Gastroesophageal sphincter (tissue), 4 donors: ENCODE measurements around the gene WWC1. TPM values are rescaled to one million over a fixed set of nuclear protein-coding genes. Genes with fewer than 3 reads are reported as not detected.

Source experiments
- ATAC-seq: fragments of 150-250 bp; one replicate; pipeline ENCODE4 v1.9.1; 2016; ENCODE audit warnings: mild to moderate bottlenecking, moderate library complexity
- H3K27ac ChIP-seq, 4 donors: fragments of 200-600 bp; sonication (generic) in 3 of 4; 1 replicate in 3 of 4; 2 replicates in 1 of 4; pipeline ENCODE4 v1.5.1; 2016 to 2019
- H3K27me3 ChIP-seq: fragments of 200-600 bp; sonication (generic); one replicate; pipeline ENCODE4 v1.5.1; 2019
- H3K36me3 ChIP-seq, 2 donors: fragments of 200-600 bp; sonication (generic); one replicate each; pipeline ENCODE4 v1.5.1; 2019; ENCODE audit warnings: control low read depth in 1 of 2
- H3K4me1 ChIP-seq, 3 donors: fragments of 200-600 bp; sonication (generic); 1 replicate in 2 of 3; 2 replicates in 1 of 3; pipeline ENCODE4 v1.5.1; 2016 to 2019; ENCODE audit warnings: control low read depth in 2 of 3
- H3K4me3 ChIP-seq, 2 donors: fragments of 200-600 bp; sonication (generic); one replicate each; pipeline ENCODE4 v1.5.1; 2019; ENCODE audit warnings: mild to moderate bottlenecking in 1 of 2, moderate library complexity in 1 of 2
- H3K9me3 ChIP-seq, 3 donors: fragments of 200-600 bp; sonication (generic); one replicate each; pipeline ENCODE4 v1.5.1; 2017 to 2019; ENCODE audit warnings: control low read depth in 2 of 3
- CTCF ChIP-seq, 4 experiments: fragments of 200-600 bp in 2 of 4; fragments of 450-650 bp in 2 of 4; sonication (generic) in 1 of 4; IDR thresholded peaks; one replicate each; pipeline ENCODE4 v1.5.1; 2017 to 2019; ENCODE audit warnings: antibody characterized with exemption in 4 of 4, mild to moderate bottlenecking in 2 of 4, moderate library complexity in 2 of 4
- EP300 ChIP-seq: sonication (generic); formaldehyde crosslinking; IDR thresholded peaks from one replicate; pipeline ENCODE4 v1.6.1; 2017; ENCODE audit warnings: antibody characterized with exemption, mild to moderate bottlenecking
- POLR2A ChIP-seq, 2 donors: fragments of 450-650 bp; IDR thresholded peaks; one replicate each; pipeline ENCODE4 v1.6.1; 2017; ENCODE audit warnings: antibody characterized with exemption in 2 of 2, mild to moderate bottlenecking in 2 of 2, moderate library complexity in 1 of 2
- POLR2AphosphoS5 ChIP-seq: sonication (generic); formaldehyde crosslinking; IDR thresholded peaks from one replicate; pipeline ENCODE4 v1.6.1; 2017; ENCODE audit warnings: antibody characterized with exemption
- WGBS, 2 donors: methylation state at CpG; one replicate each; pipeline ENCODE4 v1.1.5; 2018; ENCODE audit warnings: low coverage in 1 of 2; 5-methylcytosine and 5-hydroxymethylcytosine counted together
- total RNA-seq, 4 donors: library from RNA; depleted of rRNA; stranded (reverse); fragments of >200 nt; gene quantifications; one replicate each; pipeline ENCODE4 v1.1.0, GENCODE V29; 2016

The WWC1 gene
- total RNA-seq, 4 donors from 2014 or later = 0.67 to 6.9 (median 3.8) TPM

- no peaks in the 10 kb centered on the region for H3K9me3 ChIP-seq
- no peaks in the 10 kb centered on the region for H3K36me3 ChIP-seq
- ATAC-seq = no peak
- WGBS, 2 donors = 39 to 76% methylated on average over 2 to 5 of the region's 5 CpGs
- H3K27ac ChIP-seq = no peak overlapping the region
- TF ChIP-seq CTCF (IDR thresholded peaks at IDR 0.05) = no peak
- H3K4me3 ChIP-seq = no peak overlapping the region
- H3K27me3 ChIP-seq = no peaks in the 10 kb centered on the region
- no peaks in the 10 kb centered on the region for H3K4me1 ChIP-seq
Observed at GRCh38 chr5:168464214-168464613, 172.8 kb downstream of the WWC1 start.

GRCh38 chr5:168464641-168465040 is 173.2 kb downstream of the WWC1 start:
- H3K4me1 ChIP-seq = no peaks in the 10 kb centered on the region
- H3K36me3 ChIP-seq = no peaks in the 10 kb centered on the region
- ATAC-seq = no peak
- H3K4me3 ChIP-seq = no peak overlapping the region
- no peaks in the 10 kb centered on the region for H3K27me3 ChIP-seq
- TF ChIP-seq POLR2AphosphoS5 (no peak), CTCF (IDR thresholded peaks at IDR 0.05) (no peak), POLR2A (IDR thresholded peaks at IDR 0.05) (no peak), EP300 (no peak)
- H3K27ac ChIP-seq = no peak overlapping the region
- no peaks in the 10 kb centered on the region for H3K9me3 ChIP-seq
- 81 to 96% methylated on average over 5 to 7 of the region's 20 CpGs for WGBS, 2 donors

GRCh38 chr5:168467755-168468330 is 176.4 kb downstream of the WWC1 start:
- TF ChIP-seq POLR2A (IDR thresholded peaks at IDR 0.05) (no peak), POLR2AphosphoS5 (no peak), CTCF (IDR thresholded peaks at IDR 0.05) (no peak), EP300 (no peak)
- no peaks in the 10 kb centered on the region for H3K36me3 ChIP-seq
- H3K4me3 ChIP-seq = no peak overlapping the region
- no peaks in the 10 kb centered on the region for H3K27me3 ChIP-seq
- 59 to 62% methylated on average over 9 of the region's 12 CpGs for WGBS, 2 donors
- no peaks in the 10 kb centered on the region for H3K9me3 ChIP-seq
- no peaks in the 10 kb centered on the region for H3K4me1 ChIP-seq
- no peak overlapping the region for H3K27ac ChIP-seq
- no peak for ATAC-seq

GRCh38 chr5:168468836-168469235 is 177.4 kb downstream of the WWC1 start:
- Histone ChIP-seq H3K4me1 (no peaks in the 10 kb centered on the region), H3K36me3 (no peaks in the 10 kb centered on the region), H3K27me3 (no peaks in the 10 kb centered on the region), H3K27ac (no peak overlapping the region), H3K9me3 (no peaks in the 10 kb centered on the region), H3K4me3 (no peak overlapping the region)
- ATAC-seq = no peak
- WGBS, 2 donors = 77 to 80% methylated on average over 5 to 7 of the region's 8 CpGs
- no peak for TF ChIP-seq POLR2A (IDR thresholded peaks at IDR 0.05)

GRCh38 chr5:168469816-168470215 is 178.4 kb downstream of the WWC1 start:
- no peaks in the 10 kb centered on the region for H3K27me3 ChIP-seq
- H3K36me3 ChIP-seq = no peaks in the 10 kb centered on the region
- H3K4me3 ChIP-seq = no peak overlapping the region
- no peaks in the 10 kb centered on the region for H3K4me1 ChIP-seq
- TF ChIP-seq EP300 (no peak), POLR2A (IDR thresholded peaks at IDR 0.05) (no peak), POLR2AphosphoS5 (no peak), CTCF (IDR thresholded peaks at IDR 0.05) (no peak)
- WGBS, 2 donors = 77 to 100% methylated on average over 1 to 3 of the region's 3 CpGs
- no peak for ATAC-seq
- no peaks in the 10 kb centered on the region for H3K9me3 ChIP-seq
- no peak overlapping the region for H3K27ac ChIP-seq
